CD4-positive, alpha-beta T cell treated with Interleukin-17A for 4 hours (primary cell): ENCODE results near the gene ECE2.
"Not testable (repeated sequence)": the region's sequence is repeated elsewhere in the genome, so short reads cannot be mapped to it uniquely, and the experiment has no call there.

Experiments used
- DNase-seq: peaks from one replicate; pipeline ENCODE4 v3.0.0-alpha.2; 2020; ENCODE audit warnings: mixed read lengths

The ECE2 gene

DNA sequence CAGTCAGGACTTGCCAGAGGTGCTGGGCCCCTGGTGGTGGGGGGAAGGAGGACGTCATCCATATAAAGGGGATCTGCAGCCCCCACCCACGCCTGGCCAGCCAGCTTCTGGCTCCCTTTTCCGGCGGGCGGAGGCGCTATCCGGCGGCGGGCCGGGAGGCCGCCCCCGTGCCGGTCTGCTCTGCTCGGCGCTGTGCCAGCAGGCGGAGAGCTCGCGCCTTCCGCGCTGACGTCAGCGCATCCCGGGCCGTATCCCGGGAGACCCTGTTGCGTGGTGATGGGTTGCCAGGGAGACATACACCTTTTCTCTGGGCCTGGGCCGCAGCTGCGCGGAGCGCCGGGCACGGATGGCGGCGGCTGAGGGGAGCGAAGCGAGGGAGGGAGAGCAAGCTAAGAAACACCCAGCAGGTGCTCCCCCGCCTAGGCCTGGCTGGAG lies 62.7 kb downstream of the ECE2 start:
- no peak for DNase-seq

DNA sequence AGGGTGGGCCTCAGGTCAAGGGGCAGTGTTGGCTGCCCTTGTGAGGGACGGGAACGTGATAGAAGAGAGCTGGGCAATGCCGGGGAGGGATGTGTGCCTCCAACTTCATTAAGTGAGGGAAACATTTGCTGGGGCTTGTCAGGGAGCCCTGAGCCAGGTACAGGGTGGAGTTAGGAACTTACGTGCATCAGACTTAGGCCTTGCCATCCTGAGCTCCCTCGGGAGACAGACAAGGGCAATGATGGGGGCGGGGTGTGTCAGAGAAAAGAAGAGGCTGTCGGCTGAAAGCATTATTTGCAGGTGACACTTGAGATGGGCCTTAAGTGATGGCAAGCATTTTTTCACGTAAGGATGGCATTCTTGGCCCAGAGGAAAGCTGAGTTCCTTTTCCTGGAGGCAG lies 63.2 kb downstream of the ECE2 start:
- no peak for DNase-seq

DNA sequence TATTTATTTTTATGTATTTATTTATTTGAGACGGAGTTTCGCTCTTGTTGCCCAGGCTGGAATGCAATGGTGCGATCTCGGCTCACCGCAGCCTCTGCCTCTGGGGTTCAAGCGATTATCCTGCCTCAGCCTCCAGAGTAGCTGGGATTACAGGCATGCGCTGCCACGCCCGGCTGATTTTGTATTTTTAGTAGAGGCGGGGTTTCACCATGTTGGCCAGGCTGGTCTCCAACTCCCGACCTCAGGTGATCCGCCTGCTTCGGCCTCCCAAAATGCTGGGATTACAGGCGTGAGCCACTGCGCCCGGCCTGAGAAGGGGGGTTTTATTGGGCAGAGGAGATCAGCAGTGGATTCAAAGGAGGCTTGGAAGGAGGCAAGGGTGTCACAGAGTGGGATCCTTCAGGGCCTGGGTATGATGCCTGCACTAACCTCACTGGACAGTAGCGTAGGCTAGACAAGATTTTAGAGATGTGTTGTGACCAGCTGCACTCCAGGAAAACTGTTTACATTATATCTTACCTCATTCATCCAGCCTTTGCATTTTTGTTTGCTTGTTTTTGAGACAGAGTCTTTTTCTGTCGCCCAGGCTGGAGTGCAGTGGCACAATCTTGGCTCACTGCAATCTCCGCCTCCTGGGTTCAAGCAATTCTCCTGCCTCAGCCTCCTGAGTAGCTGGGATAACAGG lies 63.8 kb downstream of the ECE2 start:
- DNase-seq = not testable (repeated sequence)

DNA sequence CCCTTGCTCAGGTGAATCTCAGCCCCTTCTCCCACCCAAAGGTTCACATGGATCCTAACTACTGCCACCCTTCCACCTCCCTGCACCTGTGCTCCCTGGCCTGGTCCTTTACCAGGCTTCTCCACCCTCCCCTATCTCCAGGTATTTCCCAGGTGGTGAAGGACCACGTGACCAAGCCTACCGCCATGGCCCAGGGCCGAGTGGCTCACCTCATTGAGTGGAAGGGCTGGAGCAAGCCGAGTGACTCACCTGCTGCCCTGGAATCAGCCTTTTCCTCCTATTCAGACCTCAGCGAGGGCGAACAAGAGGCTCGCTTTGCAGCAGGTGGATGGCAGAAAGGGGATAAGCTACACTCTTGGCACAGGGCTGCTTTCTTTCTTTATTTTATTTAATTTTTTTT lies 66.1 kb downstream of the ECE2 start:
- DNase-seq = no peak
